NCI-H2171 (cell line): Measurements from ENCODE around the gene DCDC2C.
"Not testable (repeated sequence)": the region's sequence is repeated elsewhere in the genome, so short reads cannot be mapped to it uniquely, and the experiment has no call there.

Experiments
- DNase-seq: peaks from one replicate; lab custom pipeline; 2025; lab: John Stamatoyannopoulos, UW

Gene DCDC2C

GRCh38 chr2:3703236-3703756, at the start of gene DCDC2C:
Gene DCDC2C (plus strand): TSS chr2:3703575. CDS start chr2:3703752, 177 bp downstream.
- no peak for DNase-seq

GRCh38 chr2:3654011-3654410, 49.4 kb upstream of the DCDC2C start:
- no peak for DNase-seq

GRCh38 chr2:3654531-3655225, 48.7 kb upstream of the DCDC2C start:
- no peak for DNase-seq

GRCh38 chr2:3655871-3656761, 47.3 kb upstream of the DCDC2C start:
- DNase-seq = no peak

- DNase-seq = peak; percentile 43
Observed at GRCh38 chr2:3656762-3657721, 46.3 kb upstream of the DCDC2C start.

GRCh38 chr2:3657881-3658280, 45.5 kb upstream of the DCDC2C start, which contains the start of gene ALLC:
Gene ALLC (plus strand): TSS chr2:3658200. CDS start chr2:3671158, 12,958 bp downstream.
- DNase-seq = no peak

GRCh38 chr2:3659447-3660432, 43.6 kb upstream of the DCDC2C start:
- DNase-seq = no peak

GRCh38 chr2:3660640-3661039, 42.7 kb upstream of the DCDC2C start:
- DNase-seq = not testable (repeated sequence)

- no peak for DNase-seq
Observed at GRCh38 chr2:3661149-3661660, 42.2 kb upstream of the DCDC2C start.

GRCh38 chr2:3662239-3662638, 41.1 kb upstream of the DCDC2C start:
- DNase-seq = no peak

GRCh38 chr2:3664118-3664517, 39.3 kb upstream of the DCDC2C start:
- no peak for DNase-seq

GRCh38 chr2:3664925-3665324, 38.5 kb upstream of the DCDC2C start:
- no peak for DNase-seq

- no peak for DNase-seq
Observed at GRCh38 chr2:3665886-3666612, 37.3 kb upstream of the DCDC2C start.

- DNase-seq = no peak
Observed at GRCh38 chr2:3666613-3666975, 36.8 kb upstream of the DCDC2C start.

GRCh38 chr2:3667151-3667631, 36.2 kb upstream of the DCDC2C start:
- peak; percentile 82 for DNase-seq

- DNase-seq = no peak
Observed at GRCh38 chr2:3669656-3670055, 33.7 kb upstream of the DCDC2C start.

- DNase-seq = no peak
Observed at GRCh38 chr2:3670376-3670775, 33.0 kb upstream of the DCDC2C start.

GRCh38 chr2:3670941-3671340, 32.4 kb upstream of the DCDC2C start:
- no peak for DNase-seq
